BJ (cell line): Measurements from ENCODE around the gene BTC. TPM values are rescaled to one million over a fixed set of nuclear protein-coding genes. Genes with fewer than 3 reads are reported as not detected.

Experiments
- polyA plus RNA-seq: library from polyadenylated mRNA; depleted of rRNA; stranded (reverse); fragments of >200 nt; gene quantifications from 2 replicates; pipeline ENCODE4 v1.2.3, GENCODE V29; 2011; rRNA removed

The BTC gene
- polyA plus RNA-seq, 1 experiment: not detected

Other genes starting within 250 kb of the BTC start
- 0.01 and 0.02 TPM in 2 replicates for gene PARM1, start 138.6 kb upstream of the BTC start, polyA plus RNA-seq